Astrocyte (in vitro differentiated cells and primary cell): Measurements from ENCODE around the gene IFT43.

Source experiments
- CTCF ChIP-seq: IDR thresholded peaks from 2 replicates; pipeline ENCODE4 v1.5.1; 2011; ENCODE audit warnings: low read depth, mild to moderate bottlenecking, inconsistent platforms, low read length, moderate library complexity; ENCODE audit not compliant: insufficient read depth
- EZH2 ChIP-seq: IDR thresholded peaks from 2 replicates; pipeline ENCODE4 v1.6.1; 2012; ENCODE audit warnings: mild to moderate bottlenecking, low read length, inconsistent platforms; ENCODE audit not compliant: insufficient read depth

- no peak for TF ChIP-seq CTCF
- TF ChIP-seq EZH2, result no peak
Measured at GRCh38 chr14:76093077-76093476, 107.5 kb downstream of the IFT43 start.
